ENCODE measurements around the gene IGFBP5.

DNA sequence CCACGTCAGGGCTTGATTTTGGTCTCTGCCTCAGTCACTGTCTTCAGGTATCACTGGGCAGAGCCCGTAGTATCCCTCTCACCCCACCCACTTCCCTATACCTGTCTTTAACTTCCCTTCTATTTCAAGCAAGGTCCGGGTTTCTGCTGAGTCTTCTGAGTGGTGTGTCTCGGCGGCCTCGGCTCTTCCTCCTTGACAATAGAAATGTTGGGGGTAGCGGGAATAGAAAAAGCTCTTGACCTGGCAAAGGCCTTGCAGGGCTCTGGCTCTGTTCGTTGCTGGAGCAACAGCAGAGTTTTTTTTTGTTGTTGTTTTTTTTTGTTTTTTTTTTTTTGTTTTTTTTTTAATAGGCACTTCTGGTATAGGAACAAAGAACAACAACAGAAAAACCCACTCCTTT, 16.0 kb upstream of the IGFBP5 start:
- TF ChIP-seq POLR2A (IDR thresholded peaks at IDR 0.05; ENCODE audit: low read depth, low read length) (no peak), EZH2 (IDR thresholded peaks at IDR 0.05; ENCODE audit: borderline replicate concordance, low read depth, low read length, severe bottlenecking) (no peak), MYC (IDR thresholded peaks at IDR 0.05; ENCODE audit: low read depth, low read length) (no peak), POLR2AphosphoS5 (IDR thresholded peaks at IDR 0.05; ENCODE audit: insufficient read depth, low read depth, low read length) (no peak), JUN (IDR thresholded peaks at IDR 0.05; ENCODE audit: borderline replicate concordance, insufficient read depth, insufficient read length, low read depth) (no peak), GATA2 (IDR thresholded peaks at IDR 0.05; ENCODE audit: insufficient read depth, insufficient read length, low read depth, low read length) (no peak)
- TF ChIP-seq, protein P1, sequence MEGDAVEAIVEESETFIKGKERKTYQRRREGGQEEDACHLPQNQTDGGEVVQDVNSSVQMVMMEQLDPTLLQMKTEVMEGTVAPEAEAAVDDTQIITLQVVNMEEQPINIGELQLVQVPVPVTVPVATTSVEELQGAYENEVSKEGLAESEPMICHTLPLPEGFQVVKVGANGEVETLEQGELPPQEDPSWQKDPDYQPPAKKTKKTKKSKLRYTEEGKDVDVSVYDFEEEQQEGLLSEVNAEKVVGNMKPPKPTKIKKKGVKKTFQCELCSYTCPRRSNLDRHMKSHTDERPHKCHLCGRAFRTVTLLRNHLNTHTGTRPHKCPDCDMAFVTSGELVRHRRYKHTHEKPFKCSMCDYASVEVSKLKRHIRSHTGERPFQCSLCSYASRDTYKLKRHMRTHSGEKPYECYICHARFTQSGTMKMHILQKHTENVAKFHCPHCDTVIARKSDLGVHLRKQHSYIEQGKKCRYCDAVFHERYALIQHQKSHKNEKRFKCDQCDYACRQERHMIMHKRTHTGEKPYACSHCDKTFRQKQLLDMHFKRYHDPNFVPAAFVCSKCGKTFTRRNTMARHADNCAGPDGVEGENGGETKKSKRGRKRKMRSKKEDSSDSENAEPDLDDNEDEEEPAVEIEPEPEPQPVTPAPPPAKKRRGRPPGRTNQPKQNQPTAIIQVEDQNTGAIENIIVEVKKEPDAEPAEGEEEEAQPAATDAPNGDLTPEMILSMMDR (IDR thresholded peaks at IDR 0.05; ENCODE audit: extremely low read depth in 1 of 2, insufficient read depth in 1 of 2, low read depth in 1 of 2, low read length in 2 of 2): no peak
- TF ChIP-seq, protein P2, sequence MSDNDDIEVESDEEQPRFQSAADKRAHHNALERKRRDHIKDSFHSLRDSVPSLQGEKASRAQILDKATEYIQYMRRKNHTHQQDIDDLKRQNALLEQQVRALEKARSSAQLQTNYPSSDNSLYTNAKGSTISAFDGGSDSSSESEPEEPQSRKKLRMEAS (IDR thresholded peaks at IDR 0.05; ENCODE audit: insufficient read depth, insufficient read length): no peak
